Adrenal gland (tissue), 12 donors: ENCODE data around the gene HCRTR1. TPM values are rescaled to one million over a fixed set of nuclear protein-coding genes. Genes with fewer than 3 reads are reported as not detected.

Source experiments
- DNase-seq, 7 donors: peaks; one replicate each; pipeline ENCODE4 v3.0.0-alpha.2; 2019 to 2020
- H3K27ac ChIP-seq, 5 donors: fragments of 200-600 bp; sonication (generic) in 4 of 5; 1 replicate in 3 of 5; 2 replicates in 2 of 5; pipeline versions ENCODE4 v1.5.1 to v1.8.0; 2016 to 2020; ENCODE audit warnings: mild to moderate bottlenecking in 1 of 5
- H3K27me3 ChIP-seq: fragments of 200-600 bp; 2 replicates; pipeline ENCODE4 v1.8.0; 2021
- H3K36me3 ChIP-seq, 2 donors: fragments of 200-600 bp; replicated peaks in 1 of 2; 1 replicate in 1 of 2; 2 replicates in 1 of 2; pipeline versions ENCODE4 v1.5.1 to v1.8.0; 2018 to 2022
- H3K4me1 ChIP-seq, 2 donors: fragments of 200-600 bp; replicated peaks in 1 of 2; 1 replicate in 1 of 2; 2 replicates in 1 of 2; pipeline versions ENCODE4 v1.5.1 to v1.8.0; 2018 to 2021
- H3K4me3 ChIP-seq, 4 donors: fragments of 200-600 bp; sonication (generic) in 3 of 4; one replicate each; pipeline ENCODE4 v1.5.1; 2016 to 2018
- H3K9me3 ChIP-seq, 3 donors: fragments of 200-600 bp; sonication (generic) in 1 of 3; replicated peaks in 1 of 3; 1 replicate in 2 of 3; 2 replicates in 1 of 3; pipeline versions ENCODE4 v1.5.1 to v1.8.0; 2016 to 2021
- CTCF ChIP-seq, 6 experiments: fragments of 450-650 bp in 4 of 6; fragments of 200-600 bp in 2 of 6; sonication (generic) in 1 of 6; IDR thresholded peaks; 1 replicate in 5 of 6; 2 replicates in 1 of 6; pipeline versions ENCODE4 v1.5.1 to v1.8.0; 2016 to 2021; ENCODE audit warnings: antibody characterized with exemption in 6 of 6, mild to moderate bottlenecking in 2 of 6, moderate library complexity in 1 of 6
- POLR2A ChIP-seq, 2 donors: fragments of 450-650 bp; IDR thresholded peaks; one replicate each; pipeline ENCODE4 v1.6.1; 2017; ENCODE audit warnings: antibody characterized with exemption in 2 of 2, mild to moderate bottlenecking in 2 of 2, moderate library complexity in 1 of 2
- WGBS, 4 donors: extraction: QIAGEN DNeasy Blood & Tissue Kit in 2 of 4; methylation state at CpG; one replicate each; pipeline versions ENCODE4 v1.1.5 to v1.1.7; 2013 to 2017; 5-methylcytosine and 5-hydroxymethylcytosine counted together
- intact Hi-C, 2 donors: fragments of 100-400 bp; cut with DNase I; formaldehyde crosslinking; loops; one replicate each; pipeline versions ENCODE4 v1.14.1 to v1.15.0; 2022 to 2023
- polyA plus RNA-seq, 3 donors: library from polyadenylated mRNA; stranded (reverse); fragments of 200-250 nt in 2 of 3; fragments of 350-450 nt in 1 of 3; fragmentation: Illumina TruSeq in 1 of 3; extraction: RNeasy Lipid Tissue Mini Kit (QIAGEN cat#74804) in 1 of 3; gene quantifications; one replicate each; pipeline ENCODE4 v1.2.3, GENCODE V29; 2013 to 2014
- total RNA-seq, 9 donors: library from RNA; depleted of rRNA in 4 of 9; stranded (reverse); fragments of >200 nt in 4 of 9; fragments of 120-200 nt in 1 of 9; fragmentation: NEBNext Ultra II Directional in 1 of 9; extraction: Animal tissue kit (Norgen Biotek cat#: 25700) in 1 of 9; gene quantifications; one replicate each; pipeline versions ENCODE4 v1.1.0 to v1.2.4, GENCODE V29; 2013 to 2023
- donor health status: healthy with polysubstance abuse.
- donor health status: Bipolar disorder and iron deficiency.
- donor health status: DM: yes; HTN: yes; CAD: no.
- donor health status: DM: no; HTN: no; CAD: no.
- donor health status: DM: no; HTN: no; CAD: no.
- donor health status: DM: yes; HTN: yes; CAD: no.

Gene HCRTR1
- total and polyA plus RNA-seq, 12 donors, result 0.11 to 3.5 (median 0.98) TPM; not detected in 5

- Histone ChIP-seq H3K4me3 (no peak overlapping the region), H3K9me3 (no peaks in the 10 kb centered on the region), H3K36me3 (peaks cover 0 to 12% of the 10 kb centered on the region in 2 donors), H3K27me3 (no peaks in the 10 kb centered on the region), H3K4me1 (peaks cover 27 to 34% of the 10 kb centered on the region in 2 donors), H3K27ac (no peak overlapping the region)
- no peak for TF ChIP-seq CTCF (IDR thresholded peaks at IDR 0.05)
- no peak for TF ChIP-seq POLR2A (IDR thresholded peaks at IDR 0.05)
- 57 to 79% (median 66%) methylated on average over 5 of the region's 5 CpGs for WGBS, 4 donors
- DNase-seq, result peak in 2 of 7 donors; percentile 17 to 48
- intact Hi-C loops, result no loop called here
Measured at GRCh38 chr1:31624309-31624708, 6.8 kb downstream of the HCRTR1 start.

GRCh38 chr1:31624731-31625514 is 7.4 kb downstream of the HCRTR1 start:
- Histone ChIP-seq H3K27ac (peak overlapping the region in 4 of 5 donors; percentile 53 to 89 (median 81)), H3K4me3 (no peak overlapping the region), H3K27me3 (no peaks in the 10 kb centered on the region), H3K4me1 (peaks cover 27 to 34% of the 10 kb centered on the region in 2 donors), H3K9me3 (no peaks in the 10 kb centered on the region), H3K36me3 (peaks cover 0 to 18% of the 10 kb centered on the region in 2 donors)
- intact Hi-C loops, result no loop called here
- DNase-seq, result peak in 2 of 7 donors; percentile 18 to 56
- TF ChIP-seq CTCF (IDR thresholded peaks at IDR 0.05), result no peak
- no peak for TF ChIP-seq POLR2A (IDR thresholded peaks at IDR 0.05)
- 86 to 97% (median 89%) methylated on average over 13 to 16 of the region's 16 CpGs for WGBS, 4 donors

GRCh38 chr1:31625561-31626222 is 8.2 kb downstream of the HCRTR1 start:
- Histone ChIP-seq H3K9me3 (no peaks in the 10 kb centered on the region), H3K27ac (peak overlapping the region; percentile 52 to 89 (median 75)), H3K36me3 (peaks cover 0 to 26% of the 10 kb centered on the region in 2 donors), H3K4me3 (no peak overlapping the region), H3K27me3 (no peaks in the 10 kb centered on the region), H3K4me1 (peaks cover 27 to 34% of the 10 kb centered on the region in 2 donors)
- WGBS, 4 donors, result 49 to 61% (median 59%) methylated on average over 2 to 4 of the region's 4 CpGs
- DNase-seq, result peak in 6 of 7 donors; percentile 50 to 73 (median 64)
- TF ChIP-seq POLR2A (IDR thresholded peaks at IDR 0.05) (no peak), CTCF (IDR thresholded peaks at IDR 0.05) (no peak)
- intact Hi-C loops, result no loop called here
